ENCODE measurements around the gene KRTAP10-2.
"Not testable (repeated sequence)": the region's sequence is repeated elsewhere in the genome, so short reads cannot be mapped to it uniquely, and the experiment has no call there.

The KRTAP10-2 gene

GRCh38 chr21:44507673-44508425 is 43.5 kb downstream of the KRTAP10-2 start:
- no peak overlapping the region for H3K27ac ChIP-seq
- no peak for DNase-seq (ENCODE audit: low spot score)
- H3K4me3 ChIP-seq: no peak overlapping the region
- TF ChIP-seq CTCF (IDR thresholded peaks at IDR 0.05): no peak

DNA sequence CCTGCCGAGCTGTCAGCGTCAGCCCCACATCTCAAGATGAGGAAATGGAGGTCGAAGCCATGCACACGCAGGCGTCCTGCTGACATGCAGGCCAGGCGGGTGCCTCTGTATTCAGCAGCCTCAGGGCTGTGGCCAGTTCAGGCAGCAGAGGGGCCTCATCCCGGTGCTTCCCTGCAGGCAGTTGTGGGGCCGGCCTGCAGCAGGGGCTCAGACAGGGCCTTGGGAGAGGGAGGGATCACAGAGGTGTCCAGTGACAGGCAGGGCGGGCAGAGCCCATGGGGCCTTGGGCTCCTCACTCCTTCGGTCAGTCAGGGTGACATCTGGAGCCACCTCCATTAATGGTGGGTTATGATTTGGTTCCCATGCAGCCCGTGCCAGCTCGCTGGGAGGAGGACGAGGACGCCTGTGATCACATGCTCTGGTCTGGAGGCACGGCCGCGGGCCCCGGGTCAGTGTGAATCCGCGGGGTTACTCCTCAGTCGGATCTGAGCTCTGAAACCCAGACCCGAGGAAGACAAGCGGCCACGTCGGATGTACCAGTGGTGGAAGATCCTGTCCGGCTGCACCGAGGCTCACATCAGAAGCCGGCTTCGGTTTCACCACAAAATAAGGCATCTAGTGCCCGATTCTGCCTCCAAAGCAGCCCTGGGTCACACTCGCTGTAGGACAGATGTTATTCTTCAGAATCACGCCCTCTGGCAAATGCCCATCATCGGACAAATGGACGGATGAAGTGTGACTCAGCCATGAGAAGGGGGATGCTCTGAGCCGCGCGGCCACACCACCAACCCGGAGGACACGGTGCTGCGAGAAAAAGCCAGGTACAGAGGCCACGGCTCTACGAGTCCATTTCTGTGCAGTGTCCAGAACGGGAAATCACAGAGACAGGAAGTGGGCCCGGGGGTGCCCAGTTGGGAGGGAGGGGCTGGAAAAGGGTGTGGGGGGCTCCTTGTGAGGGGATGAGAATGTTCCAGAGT is 44.7 kb downstream of the KRTAP10-2 start:
- no peak overlapping the region for H3K27ac ChIP-seq
- no peak overlapping the region for H3K4me3 ChIP-seq
- no peak for TF ChIP-seq CTCF (IDR thresholded peaks at IDR 0.05)
- DNase-seq (ENCODE audit: low spot score): no peak

DNA sequence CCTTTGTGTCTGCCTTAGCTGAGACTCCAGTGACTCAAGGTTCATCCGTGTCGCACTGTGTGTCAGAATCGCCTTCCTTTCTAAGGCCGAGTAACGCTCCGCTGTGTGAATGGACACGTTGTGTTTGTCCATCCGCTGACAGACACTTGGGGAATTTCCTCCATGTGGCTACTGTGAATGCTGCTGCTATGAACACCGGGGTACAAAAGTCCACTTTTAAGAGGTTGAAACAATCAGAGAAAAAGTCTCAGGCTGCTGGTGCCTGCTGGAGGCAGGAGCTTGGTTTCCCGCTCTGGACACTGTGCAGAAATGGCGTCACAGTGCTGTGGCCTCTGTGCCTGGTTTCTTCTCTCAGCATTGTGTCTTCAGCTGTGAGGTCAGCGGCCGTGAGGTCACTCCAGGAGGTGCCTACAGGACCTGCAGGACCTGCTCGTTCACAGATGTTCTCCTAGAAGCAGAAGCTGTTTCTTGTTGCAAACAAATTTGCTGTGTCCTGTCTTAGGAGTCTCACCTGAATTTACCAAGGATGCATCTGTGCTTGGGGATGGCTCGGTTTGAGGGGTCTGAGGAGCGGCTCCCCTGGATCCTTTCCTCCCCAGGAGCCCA is 45.5 kb downstream of the KRTAP10-2 start:
- H3K27ac ChIP-seq: no peak overlapping the region
- no peak for TF ChIP-seq CTCF (IDR thresholded peaks at IDR 0.05)
- no peak for DNase-seq (ENCODE audit: low spot score)
- H3K4me3 ChIP-seq: no peak overlapping the region

GRCh38 chr21:44503901-44504399 is 47.4 kb downstream of the KRTAP10-2 start:
- no peak for TF ChIP-seq CTCF (IDR thresholded peaks at IDR 0.05)

GRCh38 chr21:44503006-44503889 is 48.1 kb downstream of the KRTAP10-2 start:
- not testable (repeated sequence) for H3K4me3 ChIP-seq; DNase-seq (ENCODE audit: low spot score)
- peak overlapping the region in 1 of 2 donors; percentile 41 for H3K27ac ChIP-seq

More at GRCh38 chr21:44503901-44504399, 47.4 kb downstream of the KRTAP10-2 start:
- Histone ChIP-seq H3K4me3 (no peak overlapping the region), H3K27ac (peak overlapping the region in 1 of 2 donors; percentile 41)
- no peak for DNase-seq (ENCODE audit: low spot score)

DNA sequence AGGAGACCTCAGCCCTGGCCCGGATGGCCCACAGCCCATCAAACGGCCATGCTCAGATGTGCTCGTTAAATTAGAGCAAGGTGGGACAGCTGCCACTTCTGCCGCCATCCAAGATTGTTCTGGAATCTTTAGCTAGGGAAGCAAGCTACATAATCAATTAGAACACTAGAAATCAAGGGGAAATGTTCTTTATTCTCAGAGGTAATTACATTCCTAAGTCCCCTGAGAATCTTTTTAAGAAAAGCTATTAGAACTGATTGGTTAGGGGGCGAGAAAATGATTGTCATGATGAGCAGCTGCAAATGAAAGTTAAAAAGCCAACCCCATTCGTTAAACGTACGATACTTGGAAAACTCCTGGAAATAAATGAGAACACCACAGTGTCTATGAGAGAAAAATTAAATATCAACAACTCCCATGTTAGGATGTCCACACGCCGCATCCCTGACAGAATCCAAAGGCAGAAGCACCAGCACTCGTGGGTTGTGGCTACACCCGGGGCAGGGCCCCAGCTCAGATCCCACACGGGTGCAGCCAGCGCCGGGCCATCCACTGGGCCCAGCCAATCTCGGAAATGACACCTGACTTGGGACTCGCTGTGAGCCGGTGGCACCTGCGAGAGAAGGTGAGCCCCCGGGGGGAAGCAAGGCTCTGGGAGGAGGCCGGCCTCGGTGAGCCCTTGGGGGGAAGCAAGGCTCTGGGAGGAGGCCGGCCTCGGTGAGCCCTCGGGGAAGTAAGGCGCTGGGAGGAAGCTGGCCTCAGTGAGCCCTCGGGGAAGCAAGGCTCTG is 48.9 kb downstream of the KRTAP10-2 start:
- no peak for TF ChIP-seq CTCF (IDR thresholded peaks at IDR 0.05)

More for the DNA sequence above, 48.9 kb downstream of the KRTAP10-2 start:
- no peak for DNase-seq (ENCODE audit: low spot score)
- no peak overlapping the region for H3K4me3 ChIP-seq
- no peak overlapping the region for H3K27ac ChIP-seq

All from coronary artery (tissue), 2 donors.